SIG-M5 (cell line): ENCODE data around the gene ABCC2.
"Not testable (repeated sequence)": the region's sequence is repeated elsewhere in the genome, so short reads cannot be mapped to it uniquely, and the experiment has no call there.

ENCODE experiments used
- DNase-seq: peaks from one replicate; lab custom pipeline; 2025; lab: John Stamatoyannopoulos, UW

Gene ABCC2

GRCh38 chr10:99854860-99855259, 72.4 kb downstream of the ABCC2 start:
- no peak for DNase-seq

- DNase-seq, result no peak
Measured at GRCh38 chr10:99855479-99856071, 73.1 kb downstream of the ABCC2 start.

GRCh38 chr10:99858849-99859248, 76.4 kb downstream of the ABCC2 start:
- DNase-seq, result no peak

- no peak for DNase-seq
Measured at GRCh38 chr10:99859585-99859984, 77.1 kb downstream of the ABCC2 start.

GRCh38 chr10:99860466-99860865, 78.0 kb downstream of the ABCC2 start:
- DNase-seq, result no peak

GRCh38 chr10:99863535-99864240, 81.2 kb downstream of the ABCC2 start:
- not testable (repeated sequence) for DNase-seq

GRCh38 chr10:99867250-99867649, 84.8 kb downstream of the ABCC2 start:
- not testable (repeated sequence) for DNase-seq

GRCh38 chr10:99869581-99870122, 87.2 kb downstream of the ABCC2 start:
- DNase-seq, result no peak

GRCh38 chr10:99870123-99870730, 87.8 kb downstream of the ABCC2 start:
- DNase-seq, result no peak

- DNase-seq, result no peak
Measured at GRCh38 chr10:99872367-99873162, 90.1 kb downstream of the ABCC2 start.

GRCh38 chr10:99873846-99874245, 91.4 kb downstream of the ABCC2 start:
- no peak for DNase-seq

GRCh38 chr10:99874341-99875085, 92.1 kb downstream of the ABCC2 start:
- no peak for DNase-seq

GRCh38 chr10:99875473-99875872, 93.0 kb downstream of the ABCC2 start:
- DNase-seq, result no peak

- no peak for DNase-seq
Measured at GRCh38 chr10:99880080-99880835, 97.8 kb downstream of the ABCC2 start.

GRCh38 chr10:99881371-99881770, 98.9 kb downstream of the ABCC2 start:
- DNase-seq, result no peak

- DNase-seq, result no peak
Measured at GRCh38 chr10:99883523-99883922, 101.1 kb downstream of the ABCC2 start.

- no peak for DNase-seq
Measured at GRCh38 chr10:99888622-99889021, 106.2 kb downstream of the ABCC2 start.

GRCh38 chr10:99894613-99895012, 112.2 kb downstream of the ABCC2 start:
- DNase-seq, result no peak

- not testable (repeated sequence) for DNase-seq
Measured at GRCh38 chr10:99895066-99895465, 112.6 kb downstream of the ABCC2 start.

GRCh38 chr10:99895867-99896266, 113.4 kb downstream of the ABCC2 start:
- DNase-seq, result no peak
